MCF 10A (cell line): Measurements from ENCODE around the gene NHERF1. TPM values are rescaled to one million over a fixed set of nuclear protein-coding genes. Genes with fewer than 3 reads are reported as not detected.

Experiments
- BruUV-seq: library from RNA; stranded (reverse); fragments of 400-500 nt; replicated peaks from 2 replicates; lab custom pipeline; 2021; lab: Mats Ljungman, UMichigan
- CTCF ChIA-PET: fragments of 300-600 bp; sonication (Branson Sonifier 250); formaldehyde crosslinking; extraction: SDS; loops from one replicate; lab custom pipeline; 2021; ENCODE audit warnings: antibody characterized with exemption, inconsistent platforms; lab: Yijun Ruan, JAX
- POLR2A ChIA-PET: fragments of 300-600, 350-650 bp; sonication (Branson Sonifier 250); formaldehyde crosslinking; extraction: SDS; loops from one replicate; lab custom pipeline; 2020; ENCODE audit warnings: antibody characterized with exemption, inconsistent platforms; lab: Yijun Ruan, JAX
- DNase-seq: peaks from one replicate; pipeline ENCODE4 v3.0.0-alpha.2; 2018; ENCODE audit not compliant: unreplicated experiment
- H3K27ac Mint-ChIP-seq: one replicate; pipeline ENCODE4 v1.8.0; 2022; ENCODE audit warnings: mild to moderate bottlenecking, low read depth, mixed read lengths; ENCODE audit not compliant: unreplicated experiment
- H3K27me3 Mint-ChIP-seq: one replicate; pipeline ENCODE4 v1.8.0; 2022; ENCODE audit warnings: mixed read lengths; ENCODE audit not compliant: insufficient read depth, unreplicated experiment
- H3K36me3 Mint-ChIP-seq: one replicate; pipeline ENCODE4 v1.8.0; 2022; ENCODE audit warnings: mild to moderate bottlenecking, moderate library complexity, mixed read lengths; ENCODE audit not compliant: insufficient read depth, unreplicated experiment
- H3K4me1 Mint-ChIP-seq: one replicate; pipeline ENCODE4 v1.8.0; 2022; ENCODE audit warnings: mixed read lengths; ENCODE audit not compliant: insufficient read depth, unreplicated experiment
- H3K4me3 Mint-ChIP-seq: one replicate; pipeline ENCODE4 v1.8.0; 2022; ENCODE audit warnings: mild to moderate bottlenecking, moderate library complexity, mixed read lengths; ENCODE audit not compliant: unreplicated experiment
- H3K9me3 Mint-ChIP-seq: one replicate; pipeline ENCODE4 v1.8.0; 2022; ENCODE audit warnings: mixed read lengths; ENCODE audit not compliant: unreplicated experiment
- CTCF ChIP-seq: fragments of 200-600 bp; IDR thresholded peaks from one replicate; pipeline ENCODE4 v1.8.0; 2022; ENCODE audit warnings: antibody characterized with exemption, mild to moderate bottlenecking; ENCODE audit not compliant: unreplicated experiment
- intact Hi-C: fragments of 100-400 bp; cut with micrococcal nuclease; formaldehyde crosslinking; loops from 2 replicates; pipeline ENCODE4 v1.14.1; 2022
- total RNA-seq: library from RNA; stranded (reverse); gene quantifications from 2 replicates; pipeline ENCODE4 v1.2.3, GENCODE V29; 2022

Gene NHERF1
- total RNA-seq, 1 experiment from 2014 or later, result 25.3 TPM

GRCh38 chr17:74771319-74771914, 23.0 kb downstream of the NHERF1 start:
- Mint-ChIP-seq H3K4me1 (peaks cover 31% of the 10 kb centered on the region), H3K4me3 (no peak overlapping the region), H3K9me3 (no peaks in the 10 kb centered on the region), H3K27me3 (no peaks in the 10 kb centered on the region), H3K36me3 (peaks cover 52% of the 10 kb centered on the region), H3K27ac (no peak overlapping the region)
- CTCF ChIA-PET, result interaction anchor here (0.6 to 5.3 kb wide), 27 partner anchors 9 to 588 kb away, joined by 3 to 74 read pairs (median 4); no protein-coding TSS in a partner anchor
- intact Hi-C loops, result loop anchor here (5.0 kb wide), 1 partner anchor 114 kb away; no protein-coding TSS in a partner anchor
- POLR2A ChIA-PET, result interaction anchor here (0.9 to 3.0 kb wide), 5 partner anchors 13 to 114 kb away, joined by 3 to 18 read pairs (median 4); no protein-coding TSS in a partner anchor
- BruUV-seq, result no TSS peak
- no peak for TF ChIP-seq CTCF
- DNase-seq, result no peak

DNA sequence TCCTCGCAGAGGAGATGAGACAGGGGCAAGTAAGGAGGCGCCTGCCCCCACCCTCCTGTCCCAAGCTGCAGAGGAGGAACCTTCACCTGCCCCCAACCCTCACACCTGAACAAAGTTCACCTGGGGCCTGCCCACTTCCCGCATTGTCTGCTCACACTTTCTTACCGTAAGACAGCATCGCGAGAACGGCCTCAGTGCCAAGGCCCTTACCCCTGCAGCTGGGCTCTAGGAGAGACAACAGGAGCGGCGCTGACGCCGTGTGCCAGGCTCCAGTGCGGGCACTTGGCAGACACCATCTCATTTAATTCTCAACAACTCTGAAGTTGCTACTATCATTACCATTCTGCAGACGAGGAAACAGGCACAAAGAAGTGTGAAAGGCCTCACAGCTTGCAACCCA, 23.6 kb downstream of the NHERF1 start:
- no peak for TF ChIP-seq CTCF
- intact Hi-C loops, result loop anchor here (5.0 kb wide), 1 partner anchor 115 kb away; no protein-coding TSS in a partner anchor
- BruUV-seq, result no TSS peak
- no peaks in the 10 kb centered on the region for H3K27me3 Mint-ChIP-seq
- H3K4me3 Mint-ChIP-seq, result no peak overlapping the region
- no peak for DNase-seq
- H3K36me3 Mint-ChIP-seq, result peaks cover 52% of the 10 kb centered on the region
- POLR2A ChIA-PET, result no interaction called here
- H3K4me1 Mint-ChIP-seq, result peaks cover 31% of the 10 kb centered on the region
- H3K9me3 Mint-ChIP-seq, result no peaks in the 10 kb centered on the region
- no peak overlapping the region for H3K27ac Mint-ChIP-seq
- CTCF ChIA-PET, result interaction anchor here (1.5 to 5.3 kb wide), 4 partner anchors 14 to 93 kb away, joined by 3 to 74 read pairs (median 45); no protein-coding TSS in a partner anchor

DNA sequence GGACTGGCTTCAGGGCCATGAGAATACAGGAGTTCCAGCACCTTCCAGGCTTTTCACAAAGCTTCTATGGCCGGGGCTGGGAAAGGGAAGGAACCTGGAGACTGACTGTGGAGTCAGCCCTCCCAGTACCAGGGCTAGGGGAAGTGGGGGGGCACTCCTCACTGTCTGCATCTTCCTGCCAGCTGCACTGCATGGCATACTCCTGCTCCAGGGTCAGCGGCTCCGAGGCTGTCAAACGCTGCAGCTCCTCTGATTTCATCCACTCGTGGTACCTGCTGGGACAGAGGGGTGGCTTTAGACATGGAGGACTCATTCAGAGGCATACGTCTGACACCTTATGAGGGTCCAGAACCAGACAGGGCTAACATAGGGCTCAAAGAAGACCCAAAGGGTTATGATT, 25.0 kb downstream of the NHERF1 start:
- no peak overlapping the region for H3K27ac Mint-ChIP-seq
- H3K27me3 Mint-ChIP-seq, result no peaks in the 10 kb centered on the region
- intact Hi-C loops, result loop anchor here (5.0 kb wide), 1 partner anchor 116 kb away; no protein-coding TSS in a partner anchor
- ChIA-PET CTCF (interaction anchor here (0.6 to 5.3 kb wide), 4 partner anchors 27 to 473 kb away, joined by 3 to 74 read pairs (median 3); no protein-coding TSS in a partner anchor), POLR2A (interaction anchor here (1.0 to 1.1 kb wide), 2 partner anchors 23 to 24 kb away, joined by 3 read pairs; no protein-coding TSS in a partner anchor)
- DNase-seq, result no peak
- peaks cover 27% of the 10 kb centered on the region for H3K4me1 Mint-ChIP-seq
- BruUV-seq, result no TSS peak
- no peak overlapping the region for H3K4me3 Mint-ChIP-seq
- H3K9me3 Mint-ChIP-seq, result no peaks in the 10 kb centered on the region
- peaks cover 44% of the 10 kb centered on the region for H3K36me3 Mint-ChIP-seq
- no peak for TF ChIP-seq CTCF

DNA sequence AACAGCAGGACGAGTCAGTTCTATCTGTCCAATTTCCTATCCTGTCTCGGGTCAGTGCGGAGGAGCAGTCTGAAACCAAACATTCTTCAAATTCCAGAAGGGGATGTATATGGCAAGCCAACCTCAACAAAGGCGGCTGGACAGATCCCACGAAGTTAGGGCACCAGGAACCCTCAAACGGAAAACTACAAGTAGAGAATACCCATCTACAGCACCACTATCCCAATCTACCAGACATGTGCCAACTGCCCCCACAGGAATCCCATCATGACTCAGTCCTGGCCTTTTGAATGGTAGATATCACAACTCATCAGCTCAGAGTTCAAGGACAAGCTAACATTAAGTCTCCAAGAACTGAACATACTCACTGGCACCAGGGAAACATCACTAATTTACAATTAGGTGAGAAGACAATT, 25.5 kb downstream of the NHERF1 start:
- intact Hi-C loops, result loop anchor here (5.0 kb wide), 1 partner anchor 117 kb away; no protein-coding TSS in a partner anchor
- H3K36me3 Mint-ChIP-seq, result peaks cover 42% of the 10 kb centered on the region
- ChIA-PET POLR2A (interaction anchor here (1.0 to 3.0 kb wide), 3 partner anchors 14 to 24 kb away, joined by 3 to 21 read pairs (median 3); no protein-coding TSS in a partner anchor), CTCF (interaction anchor here (1.1 to 5.3 kb wide), 2 partner anchors 28 to 106 kb away, joined by 3 to 74 read pairs; no protein-coding TSS in a partner anchor)
- no peaks in the 10 kb centered on the region for H3K9me3 Mint-ChIP-seq
- no peak overlapping the region for H3K4me3 Mint-ChIP-seq
- no peak for TF ChIP-seq CTCF
- H3K27me3 Mint-ChIP-seq, result no peaks in the 10 kb centered on the region
- H3K27ac Mint-ChIP-seq, result no peak overlapping the region
- no peak for DNase-seq
- peaks cover 22% of the 10 kb centered on the region for H3K4me1 Mint-ChIP-seq
- no TSS peak for BruUV-seq
